ENCODE results near the gene WDR17.

WDR17 gene

GRCh38 chr4:176099314-176099713 lies 33.7 kb downstream of the WDR17 start:
- FAIRE-seq = no peak

- FAIRE-seq = no peak
These were observed 36.9 kb downstream of the WDR17 start for GRCh38 chr4:176102414-176103063.

GRCh38 chr4:176107695-176108094 lies 42.1 kb downstream of the WDR17 start:
- no peak for FAIRE-seq

- no peak for FAIRE-seq
These were observed 58.2 kb downstream of the WDR17 start for GRCh38 chr4:176123710-176124407.

- no peak for FAIRE-seq
These were observed 59.4 kb downstream of the WDR17 start for GRCh38 chr4:176125063-176125462.

- FAIRE-seq = no peak
These were observed 69.0 kb downstream of the WDR17 start for GRCh38 chr4:176134670-176135069.

GRCh38 chr4:176137631-176138030 lies 72.0 kb downstream of the WDR17 start:
- FAIRE-seq = no peak

GRCh38 chr4:176139518-176139917 lies 73.9 kb downstream of the WDR17 start:
- FAIRE-seq = no peak

- FAIRE-seq = no peak
These were observed 76.6 kb downstream of the WDR17 start for GRCh38 chr4:176142253-176142652.

- FAIRE-seq = no peak
These were observed 84.2 kb downstream of the WDR17 start for GRCh38 chr4:176149680-176150355.

GRCh38 chr4:176150356-176150682 lies 84.7 kb downstream of the WDR17 start:
- FAIRE-seq = no peak

GRCh38 chr4:176150704-176151103 lies 85.1 kb downstream of the WDR17 start:
- no peak for FAIRE-seq

- no peak for FAIRE-seq
These were observed 87.5 kb downstream of the WDR17 start for GRCh38 chr4:176153124-176153523.

- FAIRE-seq = no peak
These were observed 91.0 kb downstream of the WDR17 start for GRCh38 chr4:176156656-176157055.

GRCh38 chr4:176163041-176163440 lies 97.4 kb downstream of the WDR17 start:
- FAIRE-seq = no peak

GRCh38 chr4:176185051-176185450 lies 119.4 kb downstream of the WDR17 start:
- no peak for FAIRE-seq

GRCh38 chr4:176186067-176186466 lies 120.4 kb downstream of the WDR17 start:
- no peak for FAIRE-seq

- FAIRE-seq = no peak
These were observed 121.2 kb downstream of the WDR17 start for GRCh38 chr4:176186671-176187395.

- FAIRE-seq = no peak
These were observed 122.0 kb downstream of the WDR17 start for GRCh38 chr4:176187624-176188023.

- no peak for FAIRE-seq
These were observed 123.0 kb downstream of the WDR17 start for GRCh38 chr4:176188654-176189053.

- FAIRE-seq = no peak
These were observed 124.5 kb downstream of the WDR17 start for GRCh38 chr4:176189891-176190795.

GRCh38 chr4:176191974-176192373 lies 126.3 kb downstream of the WDR17 start:
- no peak for FAIRE-seq

Measured in colon (tissue), 2 donors.